ENCODE data around the gene RPS19BP1.

The RPS19BP1 gene

GRCh38 chr22:39576027-39576426, 43.5 kb upstream of the RPS19BP1 start:
- H3K4me3 ChIP-seq (ENCODE audit: low read depth, low read length), result no peak overlapping the region

DNA sequence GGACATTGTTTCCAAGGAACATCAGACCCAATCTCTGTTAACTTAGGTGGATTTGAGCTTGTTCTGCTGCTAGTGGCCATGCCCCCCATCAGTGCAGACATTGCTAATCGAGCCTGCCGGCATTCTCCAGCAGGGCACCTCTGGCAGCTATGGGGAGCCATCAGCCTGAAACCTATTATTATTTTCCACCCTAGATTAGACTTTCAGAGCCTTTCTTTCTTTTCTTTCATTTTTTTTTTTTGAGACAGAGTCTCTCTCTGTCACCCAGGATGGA, 42.9 kb upstream of the RPS19BP1 start:
- no peak overlapping the region for H3K4me3 ChIP-seq (ENCODE audit: low read depth, low read length)
- TF ChIP-seq, protein P1, sequence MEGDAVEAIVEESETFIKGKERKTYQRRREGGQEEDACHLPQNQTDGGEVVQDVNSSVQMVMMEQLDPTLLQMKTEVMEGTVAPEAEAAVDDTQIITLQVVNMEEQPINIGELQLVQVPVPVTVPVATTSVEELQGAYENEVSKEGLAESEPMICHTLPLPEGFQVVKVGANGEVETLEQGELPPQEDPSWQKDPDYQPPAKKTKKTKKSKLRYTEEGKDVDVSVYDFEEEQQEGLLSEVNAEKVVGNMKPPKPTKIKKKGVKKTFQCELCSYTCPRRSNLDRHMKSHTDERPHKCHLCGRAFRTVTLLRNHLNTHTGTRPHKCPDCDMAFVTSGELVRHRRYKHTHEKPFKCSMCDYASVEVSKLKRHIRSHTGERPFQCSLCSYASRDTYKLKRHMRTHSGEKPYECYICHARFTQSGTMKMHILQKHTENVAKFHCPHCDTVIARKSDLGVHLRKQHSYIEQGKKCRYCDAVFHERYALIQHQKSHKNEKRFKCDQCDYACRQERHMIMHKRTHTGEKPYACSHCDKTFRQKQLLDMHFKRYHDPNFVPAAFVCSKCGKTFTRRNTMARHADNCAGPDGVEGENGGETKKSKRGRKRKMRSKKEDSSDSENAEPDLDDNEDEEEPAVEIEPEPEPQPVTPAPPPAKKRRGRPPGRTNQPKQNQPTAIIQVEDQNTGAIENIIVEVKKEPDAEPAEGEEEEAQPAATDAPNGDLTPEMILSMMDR (IDR thresholded peaks at IDR 0.05; ENCODE audit: low read depth, low read length), result no peak

More at GRCh38 chr22:39576027-39576426, 43.5 kb upstream of the RPS19BP1 start:
- TF ChIP-seq, protein P1 (IDR thresholded peaks at IDR 0.05; ENCODE audit: low read depth, low read length), result no peak

DNA sequence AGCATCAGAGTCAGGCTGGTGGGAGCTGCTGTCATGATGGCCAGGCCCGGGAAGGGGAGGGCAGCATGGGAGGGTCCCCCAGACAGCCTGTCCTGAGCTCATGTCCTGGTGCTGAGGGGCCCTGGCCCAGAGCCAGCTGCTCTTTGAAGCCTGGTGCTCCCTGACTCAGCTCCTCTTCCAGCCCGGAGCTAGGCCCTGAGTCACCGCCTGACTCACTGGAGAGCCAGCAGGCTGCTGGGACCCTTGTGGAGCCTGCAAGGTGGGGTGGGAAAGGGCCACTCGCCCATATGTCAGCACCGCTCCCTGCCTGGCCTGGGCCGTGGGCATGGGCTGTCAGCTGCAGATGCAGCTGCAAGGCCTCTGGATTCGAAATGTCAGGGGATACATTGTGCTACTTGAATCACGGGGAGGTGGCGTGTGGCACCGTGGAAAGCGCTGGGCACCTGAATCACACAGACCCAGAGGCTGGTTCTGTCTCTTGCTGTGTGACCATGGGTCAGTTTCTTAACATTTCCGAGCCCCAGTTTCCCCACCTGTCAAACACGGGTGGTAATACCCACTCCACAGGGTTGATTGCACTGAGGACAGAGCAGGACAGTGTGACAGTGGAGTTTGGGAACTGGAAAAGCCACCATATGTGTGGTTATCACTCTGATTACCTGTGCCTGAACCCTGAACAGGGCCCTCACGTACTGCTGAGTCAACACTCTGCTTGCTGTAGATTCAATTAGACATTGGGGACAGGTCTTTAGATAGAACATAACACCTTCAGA, 42.4 kb upstream of the RPS19BP1 start:
- no peak overlapping the region for H3K4me3 ChIP-seq (ENCODE audit: low read depth, low read length)
- TF ChIP-seq, protein P1 (IDR thresholded peaks at IDR 0.05; ENCODE audit: low read depth, low read length), result no peak

- H3K4me3 ChIP-seq (ENCODE audit: low read depth, low read length), result no peak overlapping the region
- TF ChIP-seq, protein P1 (IDR thresholded peaks at IDR 0.05; ENCODE audit: low read depth, low read length), result no peak
Measured at GRCh38 chr22:39571538-39571937, 39.0 kb upstream of the RPS19BP1 start.

GRCh38 chr22:39570665-39571064, 38.1 kb upstream of the RPS19BP1 start, which contains the start of gene CACNA1I:
CACNA1I (plus strand) TSS chr22:39570753; CDS start chr22:39570753, 0 bp downstream.
- TF ChIP-seq, protein P1 (IDR thresholded peaks at IDR 0.05; ENCODE audit: low read depth, low read length), result no peak
- H3K4me3 ChIP-seq (ENCODE audit: low read depth, low read length), result no peak within 1 kb of the TSS

- TF ChIP-seq, protein P1 (IDR thresholded peaks at IDR 0.05; ENCODE audit: low read depth, low read length), result no peak
- no peak overlapping the region for H3K4me3 ChIP-seq (ENCODE audit: low read depth, low read length)
Measured at GRCh38 chr22:39570226-39570625, 37.7 kb upstream of the RPS19BP1 start.

GRCh38 chr22:39569066-39569465, 36.5 kb upstream of the RPS19BP1 start:
- no peak overlapping the region for H3K4me3 ChIP-seq (ENCODE audit: low read depth, low read length)
- TF ChIP-seq, protein P1 (IDR thresholded peaks at IDR 0.05; ENCODE audit: low read depth, low read length), result no peak
